ENCODE results near the gene CPLANE2.
"Not testable (repeated sequence)": the region's sequence is repeated elsewhere in the genome, so short reads cannot be mapped to it uniquely, and the experiment has no call there.

Gene CPLANE2, protein sequence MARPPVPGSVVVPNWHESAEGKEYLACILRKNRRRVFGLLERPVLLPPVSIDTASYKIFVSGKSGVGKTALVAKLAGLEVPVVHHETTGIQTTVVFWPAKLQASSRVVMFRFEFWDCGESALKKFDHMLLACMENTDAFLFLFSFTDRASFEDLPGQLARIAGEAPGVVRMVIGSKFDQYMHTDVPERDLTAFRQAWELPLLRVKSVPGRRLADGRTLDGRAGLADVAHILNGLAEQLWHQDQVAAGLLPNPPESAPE

DNA sequence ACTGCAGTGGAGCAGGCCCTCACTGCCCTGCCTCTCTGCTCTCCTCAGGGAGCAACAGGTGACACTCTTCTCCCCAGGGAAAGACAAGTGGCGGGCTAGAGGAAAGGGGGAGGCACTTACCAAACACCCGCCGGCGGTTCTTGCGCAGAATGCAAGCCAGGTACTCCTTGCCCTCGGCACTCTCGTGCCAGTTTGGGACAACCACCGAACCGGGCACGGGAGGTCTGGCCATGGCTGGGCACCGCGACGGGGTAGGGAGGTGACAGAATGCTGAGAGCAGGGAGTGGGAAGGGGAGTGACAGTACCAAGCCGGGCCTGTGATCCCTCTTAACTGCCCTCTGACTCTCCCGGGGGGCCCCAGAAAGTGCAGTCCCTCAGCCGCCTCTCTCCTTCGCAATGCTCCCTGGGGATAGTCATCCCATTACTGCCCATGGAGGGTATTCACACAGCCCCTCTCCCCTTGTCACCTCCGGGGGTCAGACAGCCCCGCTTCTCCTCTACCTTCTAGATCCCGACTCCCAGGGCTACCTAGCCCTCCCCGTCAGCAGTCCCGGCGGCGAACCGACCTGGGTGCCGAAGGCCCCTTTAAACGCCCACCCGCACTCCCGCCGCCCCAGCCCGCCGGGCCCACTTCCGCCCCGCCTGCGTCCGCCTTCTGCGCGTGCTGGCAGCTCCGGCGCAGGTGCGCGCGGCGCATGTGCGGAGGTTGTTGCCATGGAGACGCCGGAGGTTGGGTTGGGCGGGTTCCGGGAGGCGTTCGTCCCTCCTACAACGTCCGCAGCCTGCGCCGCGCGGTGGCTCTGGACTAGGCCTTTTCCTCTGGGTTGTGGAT is at the start of gene CPLANE2:
Gene CPLANE2 (minus strand): TSS at position 673 of the 832 bp plus-strand sequence. CDS start 441 bp downstream, at position 232.
- peak; percentile 91 for DNase-seq (ENCODE audit: low spot score)

GRCh38 chr1:16286122-16286521 is 49.1 kb upstream of the CPLANE2 start:
- DNase-seq (ENCODE audit: low spot score): no peak

- no peak for DNase-seq (ENCODE audit: low spot score)
These were observed 44.8 kb upstream of the CPLANE2 start for GRCh38 chr1:16281765-16282164.

DNA sequence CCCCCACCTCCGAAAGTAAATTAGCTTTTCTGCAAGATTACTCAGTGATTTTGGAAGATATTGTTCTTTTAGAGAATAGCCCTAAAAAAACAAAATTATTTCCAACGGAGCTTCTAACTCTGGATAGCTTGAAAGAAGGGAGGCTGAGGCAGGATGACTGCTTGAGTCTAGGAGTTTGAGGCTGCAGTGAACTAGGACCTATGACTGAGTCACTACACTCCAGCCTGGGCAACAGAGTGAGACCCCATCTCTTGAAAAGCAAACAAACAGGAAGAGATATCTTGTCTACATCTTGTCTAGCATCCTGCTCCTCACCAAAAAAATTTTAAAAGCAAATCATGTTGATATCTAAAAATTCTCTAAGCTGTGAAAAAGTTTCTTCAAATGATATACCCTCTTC is 42.2 kb upstream of the CPLANE2 start:
- DNase-seq (ENCODE audit: low spot score): no peak

- no peak for DNase-seq (ENCODE audit: low spot score)
These were observed 39.5 kb upstream of the CPLANE2 start for GRCh38 chr1:16276302-16277030.

DNA sequence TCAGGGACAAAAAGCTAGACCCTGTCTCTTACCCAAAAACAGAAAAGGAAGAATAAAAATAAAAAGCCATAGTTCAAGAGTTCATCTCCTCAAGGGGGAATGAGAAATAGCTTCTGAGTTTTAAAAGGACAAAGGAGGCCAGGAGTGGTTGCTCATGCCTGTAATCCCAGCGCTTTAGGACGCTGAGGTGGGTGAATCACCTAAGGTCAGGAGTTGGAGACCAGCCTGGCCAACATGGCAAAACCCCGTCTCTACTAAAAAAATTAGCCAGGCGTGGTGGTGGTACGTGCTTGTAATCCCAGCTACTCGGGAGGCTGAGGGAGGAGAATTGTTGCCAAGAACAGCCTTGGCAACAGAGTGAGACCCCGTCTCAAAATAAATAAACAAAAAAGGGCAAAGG is 38.6 kb upstream of the CPLANE2 start:
- DNase-seq (ENCODE audit: low spot score): no peak

- DNase-seq (ENCODE audit: low spot score): no peak
These were observed 30.8 kb upstream of the CPLANE2 start for GRCh38 chr1:16267690-16268180.

DNA sequence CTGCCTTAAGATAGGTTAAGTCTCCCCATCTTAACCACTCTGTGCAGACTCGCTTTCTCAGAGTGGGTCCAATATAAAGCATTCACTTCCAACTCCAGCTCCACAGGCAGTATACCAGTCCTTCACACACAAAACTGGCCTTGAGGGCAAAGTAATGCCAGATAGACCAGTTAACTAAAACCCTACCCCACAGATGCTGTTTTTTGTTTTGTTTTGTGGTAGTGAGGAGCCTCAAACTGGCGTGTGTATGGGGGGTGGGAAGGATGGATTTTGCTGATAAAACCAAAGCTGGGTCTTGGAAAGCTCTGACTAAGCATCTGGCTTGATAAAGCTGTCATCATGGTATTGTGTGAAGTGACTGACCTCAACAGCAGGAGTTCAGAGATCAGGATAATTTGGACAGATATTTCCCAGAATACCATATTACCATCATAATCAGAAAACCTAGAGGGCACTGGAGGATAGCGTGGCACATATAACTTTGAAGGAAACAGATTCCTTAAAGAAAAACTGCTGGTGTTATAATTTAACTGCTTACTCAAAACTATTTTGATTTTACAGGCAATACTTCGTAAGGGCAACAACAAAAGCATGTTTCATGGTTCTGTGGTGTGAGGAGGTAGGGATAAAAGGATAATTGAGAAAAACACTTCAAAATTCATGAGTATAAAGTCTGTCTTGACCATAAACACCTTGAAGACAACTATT is 29.6 kb upstream of the CPLANE2 start:
- DNase-seq (ENCODE audit: low spot score): no peak

DNA sequence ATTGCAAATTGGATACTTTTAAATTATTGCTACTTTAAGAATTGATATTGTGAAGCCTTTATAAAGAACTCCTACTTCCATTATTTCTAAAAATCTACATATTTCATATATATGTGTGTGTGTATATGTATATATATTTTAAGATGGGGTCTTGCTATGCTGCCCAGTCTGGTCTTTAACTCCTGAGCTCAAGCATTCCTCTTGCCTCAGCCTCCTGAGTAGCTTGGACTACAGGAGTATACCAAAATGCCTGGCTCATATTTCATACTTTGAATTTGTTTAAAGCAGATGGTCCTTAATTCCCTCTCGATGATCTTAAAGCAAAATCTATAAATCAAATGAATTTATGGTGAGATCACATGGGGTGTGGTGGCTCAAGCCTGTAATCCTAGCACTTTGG is 25.1 kb upstream of the CPLANE2 start:
- no peak for DNase-seq (ENCODE audit: low spot score)

DNA sequence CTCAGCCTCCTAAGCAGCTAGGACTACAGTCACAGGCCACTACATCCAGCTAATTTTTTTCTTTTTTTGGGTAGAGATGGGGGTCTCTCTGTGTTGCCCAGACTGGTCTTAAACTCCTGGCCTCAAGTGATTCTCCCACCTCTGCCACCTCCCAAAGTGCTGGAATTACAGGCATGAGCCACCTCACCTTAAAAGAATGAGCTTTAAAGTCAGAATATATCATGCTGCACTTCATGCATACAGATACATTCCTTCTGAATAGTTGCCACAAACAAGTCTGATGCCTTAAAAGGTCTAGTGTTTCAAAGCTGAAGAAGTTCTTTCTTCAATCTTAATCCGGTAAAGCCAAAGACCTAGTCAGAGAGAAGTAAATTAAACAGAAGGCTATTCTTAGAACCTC is 23.8 kb upstream of the CPLANE2 start:
- no peak for DNase-seq (ENCODE audit: low spot score)

- no peak for DNase-seq (ENCODE audit: low spot score)
These were observed 21.7 kb upstream of the CPLANE2 start for GRCh38 chr1:16258591-16259135.

- no peak for DNase-seq (ENCODE audit: low spot score)
These were observed 21.0 kb upstream of the CPLANE2 start for GRCh38 chr1:16257968-16258367.

DNA sequence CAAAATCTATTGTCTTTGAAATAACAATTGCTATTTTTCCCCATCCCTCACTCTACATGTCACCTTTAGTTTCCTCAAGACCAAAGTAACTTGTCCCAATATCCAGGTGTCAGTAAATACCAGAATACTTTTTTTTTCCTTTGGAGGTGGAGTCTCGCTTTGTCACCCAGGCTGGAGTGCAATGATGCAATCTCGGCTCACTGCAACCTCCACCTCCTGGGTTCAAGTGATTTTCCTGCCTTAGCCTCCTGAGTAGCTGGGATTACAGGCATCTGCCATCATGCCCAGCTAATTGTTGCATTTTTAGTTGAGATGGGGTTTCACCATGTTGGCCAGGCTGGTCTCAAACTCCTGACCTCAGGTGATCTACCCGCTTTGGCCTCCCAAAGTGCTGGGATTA is 20.6 kb upstream of the CPLANE2 start:
- not testable (repeated sequence) for DNase-seq (ENCODE audit: low spot score)

DNA sequence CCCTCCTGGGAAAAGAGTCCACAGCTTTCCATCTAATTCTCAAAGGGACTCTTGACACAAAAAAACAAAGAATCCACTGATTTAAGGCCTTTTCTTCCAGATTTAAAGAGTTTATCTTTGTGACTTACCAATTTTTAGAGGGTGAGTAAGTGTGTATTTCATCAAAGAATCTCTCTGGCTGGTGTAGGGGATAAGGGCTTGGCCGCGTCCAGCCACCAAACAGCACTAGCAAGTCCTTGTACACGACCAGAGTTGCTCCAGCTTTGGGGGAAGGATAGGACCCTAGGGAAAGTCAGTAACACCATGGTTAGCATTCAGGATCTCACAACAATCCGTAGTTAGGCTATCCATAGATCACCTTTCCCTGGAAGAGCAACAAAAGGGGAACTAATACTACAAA is 19.5 kb upstream of the CPLANE2 start:
- DNase-seq (ENCODE audit: low spot score): no peak

- no peak for DNase-seq (ENCODE audit: low spot score)
These were observed 17.4 kb upstream of the CPLANE2 start for GRCh38 chr1:16254263-16254928.

- DNase-seq (ENCODE audit: low spot score): no peak
These were observed 16.4 kb upstream of the CPLANE2 start for GRCh38 chr1:16253332-16253922.

GRCh38 chr1:16252912-16253311 is 15.9 kb upstream of the CPLANE2 start:
- no peak for DNase-seq (ENCODE audit: low spot score)

DNA sequence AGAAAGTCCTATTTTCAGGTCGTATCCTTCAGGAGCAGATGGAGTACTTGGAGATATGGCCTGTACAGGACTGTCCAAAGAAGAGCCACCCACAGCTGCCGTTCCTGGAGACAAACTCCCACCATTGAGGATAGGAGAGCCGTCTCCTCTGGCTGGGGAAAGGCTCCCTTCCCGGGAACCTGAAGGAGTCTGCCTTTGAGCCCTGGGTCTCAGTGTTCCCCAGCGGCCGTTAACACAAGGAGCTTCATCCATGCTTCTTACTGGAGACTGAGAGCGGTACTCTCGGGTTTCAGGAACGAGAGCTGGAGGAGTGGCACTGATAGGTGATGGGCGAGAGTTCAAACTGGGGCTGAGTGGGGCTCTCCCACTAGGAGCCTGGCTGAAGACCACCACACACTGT is 14.4 kb upstream of the CPLANE2 start:
- no peak for DNase-seq (ENCODE audit: low spot score)

DNA sequence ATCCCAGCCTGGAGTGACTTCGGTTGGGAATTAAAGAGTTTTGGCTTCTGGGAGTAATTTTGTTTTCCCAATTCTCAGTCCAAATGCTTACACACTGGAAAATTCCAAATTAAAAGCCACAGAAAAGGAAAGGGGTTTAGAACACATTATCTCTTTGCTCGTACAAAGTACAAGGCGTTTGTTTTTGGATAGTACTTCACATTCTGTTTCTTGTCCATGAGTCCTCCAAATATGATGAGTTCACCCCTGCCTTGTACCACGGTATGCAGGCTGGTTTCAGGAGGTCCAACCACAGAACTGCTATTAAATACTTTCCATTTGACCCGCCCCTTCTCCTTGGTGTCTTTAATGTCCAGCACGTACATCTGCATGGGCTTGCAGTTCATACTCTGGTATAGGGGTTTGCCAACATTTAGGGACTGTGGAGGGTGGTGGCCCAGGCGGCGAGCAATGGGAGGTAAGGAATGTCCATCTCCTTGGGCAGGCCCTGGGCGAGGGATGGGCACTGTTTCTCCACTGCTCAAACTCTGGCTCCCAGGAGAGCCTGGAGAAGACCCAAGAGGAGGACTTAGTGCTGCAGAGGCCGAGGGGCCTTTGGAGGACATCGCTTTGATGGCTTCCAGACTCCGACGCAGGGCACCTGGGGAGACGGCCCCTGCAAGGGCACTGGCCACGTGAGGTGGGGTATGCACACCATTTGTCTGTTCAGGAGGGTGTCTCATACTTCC is 13.7 kb upstream of the CPLANE2 start:
- DNase-seq (ENCODE audit: low spot score): no peak
